ENCODE measurements around the gene DLG1.

GRCh38 chr3:197026481-197026866, 271.9 kb downstream of the DLG1 start:
- TF ChIP-seq, protein P1, sequence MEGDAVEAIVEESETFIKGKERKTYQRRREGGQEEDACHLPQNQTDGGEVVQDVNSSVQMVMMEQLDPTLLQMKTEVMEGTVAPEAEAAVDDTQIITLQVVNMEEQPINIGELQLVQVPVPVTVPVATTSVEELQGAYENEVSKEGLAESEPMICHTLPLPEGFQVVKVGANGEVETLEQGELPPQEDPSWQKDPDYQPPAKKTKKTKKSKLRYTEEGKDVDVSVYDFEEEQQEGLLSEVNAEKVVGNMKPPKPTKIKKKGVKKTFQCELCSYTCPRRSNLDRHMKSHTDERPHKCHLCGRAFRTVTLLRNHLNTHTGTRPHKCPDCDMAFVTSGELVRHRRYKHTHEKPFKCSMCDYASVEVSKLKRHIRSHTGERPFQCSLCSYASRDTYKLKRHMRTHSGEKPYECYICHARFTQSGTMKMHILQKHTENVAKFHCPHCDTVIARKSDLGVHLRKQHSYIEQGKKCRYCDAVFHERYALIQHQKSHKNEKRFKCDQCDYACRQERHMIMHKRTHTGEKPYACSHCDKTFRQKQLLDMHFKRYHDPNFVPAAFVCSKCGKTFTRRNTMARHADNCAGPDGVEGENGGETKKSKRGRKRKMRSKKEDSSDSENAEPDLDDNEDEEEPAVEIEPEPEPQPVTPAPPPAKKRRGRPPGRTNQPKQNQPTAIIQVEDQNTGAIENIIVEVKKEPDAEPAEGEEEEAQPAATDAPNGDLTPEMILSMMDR (conservative IDR thresholded peaks at IDR 0.05; ENCODE audit: low read depth, low read length): no peak
- no peak for TF ChIP-seq EZH2 (IDR thresholded peaks at IDR 0.05; ENCODE audit: borderline replicate concordance, low read depth, low read length, poor library complexity, severe bottlenecking)
